SIG-M5 (cell line): Measurements from ENCODE around the gene THNSL1.
A peak's percentile ranks its signal among the peaks of the same experiment; 100 is the strongest.
"Not testable (repeated sequence)": the region's sequence is repeated elsewhere in the genome, so short reads cannot be mapped to it uniquely, and the experiment has no call there.

ENCODE experiments used
- DNase-seq: peaks from one replicate; lab custom pipeline; 2025; lab: John Stamatoyannopoulos, UW

Gene THNSL1, protein sequence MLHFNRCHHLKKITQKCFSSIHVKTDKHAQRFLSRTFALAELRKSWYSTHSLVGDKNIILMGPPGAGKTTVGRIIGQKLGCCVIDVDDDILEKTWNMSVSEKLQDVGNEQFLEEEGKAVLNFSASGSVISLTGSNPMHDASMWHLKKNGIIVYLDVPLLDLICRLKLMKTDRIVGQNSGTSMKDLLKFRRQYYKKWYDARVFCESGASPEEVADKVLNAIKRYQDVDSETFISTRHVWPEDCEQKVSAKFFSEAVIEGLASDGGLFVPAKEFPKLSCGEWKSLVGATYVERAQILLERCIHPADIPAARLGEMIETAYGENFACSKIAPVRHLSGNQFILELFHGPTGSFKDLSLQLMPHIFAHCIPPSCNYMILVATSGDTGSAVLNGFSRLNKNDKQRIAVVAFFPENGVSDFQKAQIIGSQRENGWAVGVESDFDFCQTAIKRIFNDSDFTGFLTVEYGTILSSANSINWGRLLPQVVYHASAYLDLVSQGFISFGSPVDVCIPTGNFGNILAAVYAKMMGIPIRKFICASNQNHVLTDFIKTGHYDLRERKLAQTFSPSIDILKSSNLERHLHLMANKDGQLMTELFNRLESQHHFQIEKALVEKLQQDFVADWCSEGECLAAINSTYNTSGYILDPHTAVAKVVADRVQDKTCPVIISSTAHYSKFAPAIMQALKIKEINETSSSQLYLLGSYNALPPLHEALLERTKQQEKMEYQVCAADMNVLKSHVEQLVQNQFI

DNA sequence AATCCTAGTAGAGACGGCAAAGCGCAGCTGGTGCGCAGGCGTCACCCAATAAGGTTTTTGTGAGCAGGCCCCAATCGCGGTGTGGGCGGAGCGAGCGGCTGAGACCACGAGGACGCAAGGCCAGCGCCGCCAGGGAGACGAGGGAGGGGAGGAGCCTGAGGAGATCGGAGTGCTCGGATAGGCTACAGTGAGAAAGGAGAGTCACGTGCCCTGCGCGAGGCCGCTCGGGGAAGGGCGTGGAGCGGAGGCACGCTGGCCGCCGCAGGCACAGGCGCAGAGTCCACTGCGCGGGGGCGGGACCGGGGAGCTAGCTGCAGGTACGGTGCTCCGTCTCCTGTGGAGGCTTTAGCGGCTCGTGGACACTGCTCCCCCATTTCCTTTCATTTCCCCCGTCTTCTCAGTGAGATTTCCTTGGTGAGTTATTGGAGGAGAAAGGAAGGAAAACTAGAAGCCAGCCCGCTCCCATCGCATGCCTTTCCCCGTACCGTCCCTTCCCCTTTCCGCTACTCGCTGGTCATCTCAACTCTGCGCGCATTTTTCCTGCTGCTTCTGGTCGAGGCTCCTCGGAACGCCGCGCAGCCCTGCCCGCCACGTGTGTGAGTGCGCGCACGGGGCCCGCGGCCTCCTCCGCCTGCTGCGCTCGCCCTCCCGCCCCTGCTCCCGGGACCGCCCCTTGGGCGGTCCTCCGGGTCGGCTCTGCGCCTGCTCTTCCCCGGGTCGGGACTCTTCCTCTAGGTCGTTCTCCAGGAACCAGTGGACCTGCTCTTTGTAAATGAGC is at the start of gene THNSL1:
Gene THNSL1, plus strand, starts transcription at position 237 of the 778 bp plus-strand sequence. CDS start 6,612 bp downstream, outside the sequence.
- peak; percentile 84 for DNase-seq

DNA sequence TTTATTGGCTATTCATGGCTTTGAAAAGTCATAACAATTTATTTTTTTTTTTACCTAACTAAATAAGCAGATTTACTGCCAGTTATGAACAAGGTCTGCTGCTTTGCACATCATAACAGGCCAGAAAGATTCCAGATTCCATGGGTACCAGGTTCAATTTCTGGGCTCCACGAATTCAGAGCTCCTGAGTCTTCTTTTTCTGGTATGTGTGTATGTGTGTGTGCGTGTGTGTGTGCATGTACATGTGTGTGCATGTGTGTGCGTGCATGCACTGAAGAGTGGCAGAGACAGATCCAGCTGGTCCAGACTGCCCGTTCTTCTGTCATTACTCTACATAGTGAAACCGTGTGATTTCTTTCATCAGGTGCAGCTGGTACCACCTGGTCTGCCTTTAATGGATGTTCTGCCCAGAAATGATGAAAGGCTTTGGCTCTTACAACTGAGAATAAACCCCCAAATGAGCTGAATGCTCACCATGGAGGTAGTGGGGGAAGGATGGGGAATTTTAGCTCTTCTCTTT is 49.4 kb upstream of the THNSL1 start:
- no peak for DNase-seq

DNA sequence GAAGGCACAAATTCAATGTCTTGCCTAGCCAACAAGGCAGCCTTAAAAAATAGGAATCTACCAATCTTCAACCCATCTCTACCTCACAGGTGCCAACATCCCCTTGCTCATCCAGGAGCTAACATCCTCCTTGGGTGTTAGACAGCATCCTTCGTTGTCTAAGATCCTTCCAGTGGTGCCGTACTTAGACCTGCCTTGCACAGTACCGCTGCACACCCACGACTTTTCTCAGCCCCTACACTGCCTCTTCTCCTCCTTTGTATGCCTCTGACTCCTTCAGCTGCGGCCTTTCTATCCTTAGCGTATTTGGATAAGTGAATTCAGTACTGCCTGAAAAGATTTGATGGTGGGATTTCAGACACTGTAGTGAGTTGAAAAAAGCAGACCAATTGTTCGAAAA is 48.1 kb upstream of the THNSL1 start:
- no peak for DNase-seq

DNA sequence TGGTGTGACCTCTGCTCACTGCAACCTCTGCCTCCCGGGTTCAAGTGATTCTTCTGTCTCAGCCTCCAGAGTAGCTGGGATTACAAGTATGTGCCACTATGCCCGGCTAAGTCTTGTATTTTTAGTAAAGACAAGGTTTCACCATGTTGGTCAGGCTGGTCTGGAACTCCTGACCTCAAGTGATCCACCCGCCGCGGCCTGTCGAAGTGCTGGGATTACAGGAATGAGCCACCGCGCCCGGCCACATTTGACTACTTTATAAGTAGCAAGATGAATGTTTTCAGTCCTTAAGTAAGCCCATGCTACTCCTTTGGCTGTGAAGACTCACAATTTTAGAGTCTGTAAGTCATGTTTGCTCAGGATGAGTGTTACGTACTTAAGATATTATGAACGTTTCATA is 47.5 kb upstream of the THNSL1 start:
- not testable (repeated sequence) for DNase-seq

DNA sequence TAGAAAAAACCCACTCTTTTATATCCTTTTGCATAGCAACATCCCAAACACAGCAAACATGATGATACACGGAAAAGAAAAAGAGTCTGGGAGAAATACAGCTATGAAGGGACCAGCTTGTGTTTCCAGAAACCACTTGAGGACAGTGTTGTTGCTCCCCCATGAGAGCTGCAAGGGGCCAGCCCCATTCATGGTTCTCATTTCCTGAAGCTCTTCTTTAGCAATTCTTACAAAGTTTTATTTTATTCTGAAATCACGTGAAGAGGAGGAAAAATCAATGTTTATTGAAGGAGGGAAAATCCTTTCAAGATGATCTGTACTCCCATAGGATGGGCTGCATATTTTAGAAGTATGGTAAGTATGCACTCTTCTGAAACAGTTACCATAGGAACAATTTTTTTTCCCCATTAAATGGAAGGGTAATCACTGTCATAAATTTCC is 46.6 kb upstream of the THNSL1 start:
- DNase-seq: no peak

DNA sequence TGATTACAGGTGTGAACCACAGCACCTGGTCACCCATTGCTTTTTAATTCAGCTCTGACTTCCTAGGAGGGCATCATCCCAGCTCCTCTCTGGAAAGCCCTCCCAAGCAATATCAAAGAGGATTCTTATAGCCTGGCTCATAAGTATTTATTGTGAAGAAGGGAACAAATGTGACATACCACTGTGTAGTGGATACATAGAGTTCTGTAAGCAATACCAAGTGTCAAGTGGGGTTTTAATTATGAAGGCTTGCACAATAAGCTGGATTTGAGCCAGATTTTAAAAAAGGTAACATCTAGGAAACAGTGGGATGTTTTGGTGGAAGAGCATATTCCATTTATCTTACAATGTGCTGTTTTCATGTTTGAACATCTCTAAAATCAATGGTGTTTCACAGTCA is 45.0 kb upstream of the THNSL1 start:
- no peak for DNase-seq

DNA sequence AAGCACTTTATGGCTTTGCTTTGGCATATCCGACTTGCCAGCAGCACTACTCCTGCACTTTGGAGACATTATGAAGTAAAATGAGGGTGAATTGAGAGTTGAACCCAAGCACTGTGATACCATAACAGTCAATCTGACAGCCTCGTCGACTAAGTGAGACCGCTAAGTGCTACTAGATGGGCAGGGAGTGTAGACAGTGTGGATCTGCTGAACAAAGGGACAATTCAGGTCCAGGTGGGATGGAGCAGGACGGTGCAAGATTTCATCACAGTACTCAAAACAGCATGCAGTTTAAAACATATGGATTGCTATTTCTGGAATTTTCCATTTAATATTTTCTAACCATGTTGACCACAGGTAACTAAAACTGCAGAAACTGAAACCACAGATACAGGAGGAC is 43.2 kb upstream of the THNSL1 start:
- DNase-seq: no peak

DNA sequence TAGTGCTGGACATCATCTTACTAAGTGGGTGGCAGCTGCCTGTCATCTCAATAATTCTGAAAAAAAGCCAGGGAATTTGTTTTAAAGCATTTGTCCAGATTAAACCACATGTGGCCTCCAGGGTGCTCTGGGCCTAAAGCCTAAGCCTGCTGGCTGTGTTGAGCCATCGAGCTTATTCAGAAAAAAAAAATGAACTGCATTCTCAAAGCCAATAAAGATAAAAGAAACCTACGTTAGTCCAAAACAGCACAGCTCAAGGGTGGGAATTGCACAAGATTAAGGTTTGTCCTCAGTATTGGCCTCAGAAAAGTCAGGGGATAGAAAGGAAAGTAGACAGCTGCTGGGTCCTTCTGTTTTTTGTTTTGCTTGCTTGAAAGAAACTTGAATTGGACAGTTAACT is 41.4 kb upstream of the THNSL1 start:
- no peak for DNase-seq

DNA sequence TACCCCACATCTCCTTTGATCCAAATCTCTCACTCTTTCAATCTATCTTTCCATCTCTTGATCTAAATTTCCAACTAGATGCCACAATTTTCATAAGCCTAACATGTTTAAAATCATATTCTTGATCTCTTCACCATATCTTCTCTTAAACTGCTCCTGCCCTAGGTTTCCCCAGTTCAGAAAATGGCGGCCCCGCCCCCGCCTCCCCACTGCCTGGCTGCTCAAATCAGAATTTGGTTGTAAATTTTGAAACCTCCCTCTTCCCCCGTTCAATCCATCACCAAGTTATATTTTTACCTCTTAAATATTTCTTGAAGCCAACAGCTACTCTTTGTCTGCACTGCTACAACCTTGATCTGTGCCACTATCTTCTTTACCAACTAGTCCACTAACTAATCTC is 36.7 kb upstream of the THNSL1 start:
- DNase-seq: no peak

DNA sequence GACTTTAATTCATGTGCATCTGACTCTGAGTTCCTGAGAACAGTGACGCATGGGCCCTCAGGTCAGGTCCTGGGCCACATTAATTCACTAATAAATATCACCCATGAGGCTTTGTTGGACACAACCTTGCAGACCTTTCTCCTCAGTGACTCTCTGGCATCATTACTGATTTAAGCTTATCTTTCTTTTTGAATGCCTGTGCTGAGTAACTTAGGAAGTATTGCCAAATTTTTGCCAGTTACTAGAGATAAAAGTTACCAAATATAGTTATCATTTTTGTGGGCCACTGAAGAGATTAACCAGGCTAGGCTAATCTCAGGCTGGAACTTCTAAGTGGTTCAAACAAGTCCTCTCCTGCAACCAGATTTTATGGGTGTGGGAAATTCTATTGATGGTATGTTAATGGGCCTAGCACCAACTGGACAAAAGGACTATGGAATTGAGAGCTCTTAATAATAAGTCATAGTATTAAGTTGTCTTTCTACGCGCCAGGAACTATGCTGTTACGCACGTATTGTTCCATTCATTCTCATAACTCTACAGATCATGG is 35.2 kb upstream of the THNSL1 start:
- DNase-seq: no peak

DNA sequence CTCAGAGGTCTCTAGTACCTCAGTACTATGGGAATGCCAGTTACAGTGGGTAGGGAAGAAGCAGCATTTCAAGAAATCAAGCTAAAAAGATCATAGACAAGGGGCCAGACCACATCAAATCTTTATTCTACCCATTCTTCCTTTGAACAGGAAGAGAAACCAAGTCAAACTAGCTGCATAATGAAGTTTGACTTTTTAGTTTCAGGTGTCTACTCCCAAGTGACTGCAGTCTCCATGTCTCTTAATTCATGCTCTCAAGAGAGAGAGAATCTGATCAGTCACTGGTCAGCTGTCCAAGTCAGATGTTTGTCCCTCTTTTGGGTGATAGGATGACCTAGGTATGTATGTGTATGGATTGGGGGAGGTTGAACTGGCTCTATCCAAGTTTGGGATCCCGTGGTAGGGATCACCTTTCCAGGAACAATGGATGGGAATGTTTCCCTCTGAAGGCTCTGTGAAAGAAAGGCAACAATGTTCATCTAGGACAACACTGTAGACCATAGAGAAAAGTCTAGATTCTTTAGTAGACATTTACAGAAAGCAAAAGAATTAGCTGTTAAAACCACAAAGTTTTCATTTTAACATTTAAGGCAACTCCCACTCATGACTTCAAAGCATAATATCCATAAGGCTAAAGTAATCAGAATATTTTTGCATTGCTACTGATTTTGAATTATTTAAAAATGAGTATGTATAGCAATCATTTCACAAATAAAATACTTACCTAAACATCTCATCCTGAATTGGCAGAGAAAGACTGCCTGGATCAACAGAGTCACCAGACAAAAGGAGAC is 33.9 kb upstream of the THNSL1 start:
- no peak for DNase-seq

DNA sequence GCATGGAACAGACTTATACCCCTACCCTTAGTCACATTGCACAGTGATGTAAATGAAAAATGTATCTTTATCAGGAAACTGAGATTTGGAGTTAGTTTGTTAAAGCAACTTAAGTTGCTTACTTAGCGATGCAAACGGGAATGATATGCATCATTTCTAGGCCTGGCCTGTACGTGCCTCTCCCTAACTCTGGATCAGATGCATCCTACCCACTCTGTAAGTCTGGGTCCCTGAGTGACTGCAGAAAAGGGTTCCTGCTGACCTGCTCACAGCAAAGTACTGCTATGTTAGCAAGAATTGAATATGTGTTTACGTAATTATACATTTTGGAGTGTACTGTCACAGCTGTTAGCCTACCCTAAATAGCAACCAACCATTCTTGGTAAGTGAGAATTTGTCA is 33.3 kb upstream of the THNSL1 start:
- DNase-seq: no peak

DNA sequence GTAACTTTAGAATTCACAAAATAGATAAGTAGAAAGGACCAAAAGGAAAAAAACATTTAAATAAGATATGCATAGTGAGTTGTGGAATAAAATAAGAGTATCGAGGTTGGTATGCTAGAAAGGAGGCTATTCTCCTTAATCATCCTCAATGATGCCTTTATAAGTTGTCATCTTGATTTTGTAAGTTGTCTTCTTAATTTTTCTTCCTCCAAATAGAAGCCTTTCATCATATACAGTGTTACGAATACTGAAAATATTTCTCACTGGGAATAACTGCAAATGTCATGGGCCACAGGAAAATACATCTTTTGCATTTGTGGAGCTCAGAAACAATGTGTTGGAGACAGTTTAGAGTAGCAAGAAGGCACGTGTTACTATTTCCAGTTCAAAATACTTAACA is 32.5 kb upstream of the THNSL1 start:
- no peak for DNase-seq

DNA sequence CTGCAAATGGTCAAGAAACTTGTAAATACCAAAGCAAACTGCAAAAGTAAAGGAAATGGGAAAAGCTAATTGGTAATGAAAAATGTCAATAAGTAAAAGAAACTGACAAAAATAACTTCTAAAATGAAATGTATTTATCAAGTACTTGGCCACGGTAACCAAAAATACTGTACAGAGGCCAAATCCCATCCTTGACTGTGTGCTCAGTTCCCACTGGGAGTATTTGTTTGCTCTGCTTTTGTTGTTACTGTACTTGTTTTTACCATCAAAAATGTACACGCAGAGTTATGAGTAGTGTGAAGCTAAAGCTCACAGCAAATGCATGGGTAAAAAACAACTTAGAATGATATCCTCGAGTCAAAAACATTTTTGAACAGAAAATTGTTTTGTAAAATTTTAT is 31.5 kb upstream of the THNSL1 start:
- DNase-seq: no peak

DNA sequence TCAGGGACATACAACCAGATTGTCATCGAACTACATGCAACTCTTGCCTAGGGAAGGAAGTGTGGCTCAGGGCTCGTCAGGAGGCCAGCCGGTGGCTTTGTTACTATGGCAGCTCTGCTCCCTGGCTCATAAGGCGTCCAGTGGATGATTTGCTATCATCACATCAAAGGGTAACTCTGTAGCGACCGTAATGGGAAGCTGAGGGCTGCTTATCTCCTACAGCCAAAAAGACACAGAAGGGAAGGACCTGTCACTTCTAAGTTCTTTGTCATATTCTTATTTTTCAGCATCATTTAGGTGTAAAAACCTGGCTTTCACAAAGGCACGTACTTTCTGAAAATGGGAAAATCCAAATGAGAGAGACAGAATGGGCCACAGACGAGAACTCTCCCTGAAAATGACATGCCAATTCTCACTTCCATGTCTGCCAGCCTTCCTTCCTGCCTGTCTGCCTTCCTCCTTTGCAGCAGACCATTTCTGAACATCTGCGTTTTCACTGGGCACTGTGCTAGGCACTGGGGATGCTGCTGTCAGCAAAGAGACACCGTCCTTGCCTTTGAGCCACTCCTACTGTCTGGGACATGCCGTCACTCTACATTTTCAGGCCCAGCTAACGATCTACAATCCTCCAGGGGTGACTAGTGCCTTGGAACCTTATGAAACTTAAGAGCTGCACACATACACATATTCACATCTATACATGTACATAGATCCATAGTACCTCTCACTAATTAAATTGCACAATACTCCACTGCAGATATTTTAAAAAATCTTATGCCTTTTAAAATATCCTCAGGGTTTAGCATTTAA is 27.4 kb upstream of the THNSL1 start:
- DNase-seq: no peak

DNA sequence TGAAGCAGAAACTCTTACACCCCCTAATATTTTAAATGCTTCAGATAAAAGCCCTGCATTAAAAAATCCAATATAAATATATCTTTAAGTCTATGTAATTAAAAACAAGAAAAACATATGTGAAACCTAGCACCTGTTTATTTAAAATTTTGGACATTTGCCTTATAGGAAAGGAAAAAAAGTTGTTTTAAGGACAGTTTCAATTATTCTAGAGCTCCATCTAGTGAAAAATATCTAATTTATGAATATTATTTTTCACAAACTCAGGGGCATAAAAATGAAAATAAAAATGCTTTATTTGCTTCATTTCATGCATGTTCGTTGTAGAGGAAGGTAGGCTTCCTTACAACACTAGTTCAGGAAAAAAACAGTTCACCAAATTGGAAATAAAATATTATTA is 26.5 kb upstream of the THNSL1 start:
- no peak for DNase-seq

DNA sequence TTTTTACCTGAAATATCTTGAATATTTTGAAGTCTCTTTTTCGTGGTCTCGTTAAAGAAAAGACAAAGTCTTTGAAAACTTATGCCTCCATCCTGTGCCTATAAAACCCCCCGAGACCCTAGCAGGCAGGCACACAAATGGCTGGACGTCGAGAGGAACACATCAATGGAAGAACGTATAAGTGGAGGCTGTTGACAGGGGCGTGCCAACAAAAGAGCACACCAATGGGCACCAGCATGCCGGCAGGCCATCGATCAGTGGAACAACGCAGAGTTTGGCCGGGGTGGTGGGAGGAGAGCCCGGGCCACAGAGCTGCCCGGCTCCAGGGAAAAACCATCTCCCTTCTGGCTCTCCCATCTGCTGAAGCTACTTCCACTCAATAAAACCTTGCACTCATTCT is 25.1 kb upstream of the THNSL1 start:
- no peak for DNase-seq

DNA sequence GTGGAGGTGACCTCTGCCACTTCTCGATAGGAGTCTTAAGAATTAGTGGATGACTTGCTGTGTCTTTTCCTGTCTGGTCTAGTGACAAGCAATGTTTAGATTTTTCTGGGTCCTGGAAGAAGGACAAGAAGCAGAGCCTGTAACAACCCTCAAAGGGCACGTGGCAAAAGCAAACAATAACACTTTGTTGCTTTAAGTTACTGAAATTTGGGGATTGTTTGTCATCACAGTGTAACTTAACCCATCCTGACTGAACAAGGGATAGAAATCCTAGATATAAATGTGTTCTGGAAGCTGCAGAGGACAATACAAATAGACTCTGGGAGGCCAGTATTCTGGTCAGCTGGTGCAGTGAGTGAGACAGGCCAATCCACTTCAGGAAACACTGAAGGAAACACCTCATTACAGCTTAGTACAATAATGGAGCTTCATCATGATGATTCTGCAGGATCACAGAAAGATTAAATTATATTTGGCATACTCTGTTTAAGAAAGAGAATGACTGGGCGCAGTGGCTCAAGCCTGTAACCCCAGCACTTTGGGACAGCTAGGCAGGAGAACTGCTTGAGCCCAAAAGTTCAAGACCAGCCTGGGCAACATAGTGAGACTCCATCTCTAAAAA is 23.8 kb upstream of the THNSL1 start:
- DNase-seq: no peak

DNA sequence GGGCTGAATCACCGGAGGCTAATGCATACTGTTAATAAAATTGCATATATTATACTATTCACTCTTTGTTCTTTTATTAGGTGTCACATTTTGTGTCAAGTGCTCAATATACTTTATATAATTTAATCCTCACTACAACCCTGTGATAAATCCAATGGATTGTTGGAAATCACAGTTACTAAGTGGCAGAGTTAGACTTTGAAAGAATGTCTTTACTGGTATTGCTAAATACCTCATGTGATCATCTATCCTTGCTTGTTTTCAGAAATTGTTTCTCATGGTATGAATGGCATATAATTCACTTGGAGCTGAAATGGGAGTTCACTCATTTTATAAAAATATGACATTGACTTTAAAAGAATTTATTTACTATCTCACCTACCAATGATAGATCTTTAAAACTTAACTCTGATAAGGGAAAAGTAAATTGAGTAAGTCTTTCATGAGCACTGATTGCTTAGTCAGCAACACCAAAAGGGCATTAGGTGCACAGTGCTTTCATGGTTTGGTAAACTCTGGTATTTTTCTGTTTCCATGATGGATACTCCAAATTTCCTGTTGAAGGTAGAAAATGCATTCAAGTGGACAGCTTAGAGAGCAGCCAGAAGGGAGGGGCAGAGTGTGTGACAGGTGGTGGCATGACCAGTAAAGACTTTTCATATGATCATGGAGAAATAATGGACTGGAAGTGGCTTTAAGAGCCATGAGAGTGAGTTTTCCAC is 23.0 kb upstream of the THNSL1 start:
- no peak for DNase-seq
